ENCODE measurements around the gene FBN2.
"Not testable (repeated sequence)": the region's sequence is repeated elsewhere in the genome, so short reads cannot be mapped to it uniquely, and the experiment has no call there.

FBN2 gene

DNA sequence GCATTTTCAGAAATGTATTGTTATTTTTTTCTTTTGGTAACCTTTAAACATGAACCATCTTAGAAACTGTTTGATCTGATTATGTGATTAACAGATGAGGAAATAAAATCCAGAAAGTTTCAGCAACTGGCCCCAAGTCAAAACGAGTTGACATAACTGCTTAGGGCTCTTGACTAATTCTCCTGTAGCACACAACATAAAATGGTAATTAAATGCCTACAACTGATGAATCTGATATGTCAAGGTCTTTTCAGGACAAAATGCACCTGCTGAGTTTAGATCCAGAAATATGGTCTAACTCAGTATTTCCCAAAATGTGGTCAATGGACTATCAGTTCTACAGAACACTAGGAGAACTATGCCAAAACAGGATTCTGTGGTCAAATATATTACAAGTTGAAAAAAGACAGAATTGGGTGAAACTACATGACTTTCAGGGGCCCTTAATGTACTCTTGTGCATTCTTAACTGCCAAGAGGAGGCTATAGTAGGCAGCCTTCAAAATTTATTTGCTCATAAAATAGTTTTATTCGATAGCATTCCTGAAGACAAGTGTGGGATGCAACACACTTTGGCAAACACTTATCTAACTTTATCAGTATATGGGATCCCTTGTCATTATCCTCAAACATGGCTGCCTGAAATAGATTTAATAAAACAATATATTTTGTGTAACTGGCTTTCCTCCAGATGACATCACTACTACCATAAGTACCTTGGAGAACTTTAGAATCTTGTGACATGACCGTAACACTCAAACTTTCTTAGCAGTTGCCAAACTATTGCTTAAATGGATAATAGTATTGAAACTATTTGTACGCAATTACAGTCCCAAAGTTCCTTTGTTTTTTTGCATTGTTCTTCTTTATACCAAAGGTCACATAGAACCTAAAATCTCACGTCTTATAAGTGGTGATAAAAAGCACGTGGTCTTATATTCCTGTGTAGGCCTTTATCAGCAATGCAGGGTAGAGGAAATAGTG is 59.4 kb downstream of the FBN2 start:
- no peak for DNase-seq (ENCODE audit: low read depth)

- no peak for DNase-seq (ENCODE audit: low read depth)
Observed at GRCh38 chr5:128477944-128478343, 60.1 kb downstream of the FBN2 start.

GRCh38 chr5:128475693-128476092 is 62.4 kb downstream of the FBN2 start:
- no peak for DNase-seq (ENCODE audit: low read depth)

DNA sequence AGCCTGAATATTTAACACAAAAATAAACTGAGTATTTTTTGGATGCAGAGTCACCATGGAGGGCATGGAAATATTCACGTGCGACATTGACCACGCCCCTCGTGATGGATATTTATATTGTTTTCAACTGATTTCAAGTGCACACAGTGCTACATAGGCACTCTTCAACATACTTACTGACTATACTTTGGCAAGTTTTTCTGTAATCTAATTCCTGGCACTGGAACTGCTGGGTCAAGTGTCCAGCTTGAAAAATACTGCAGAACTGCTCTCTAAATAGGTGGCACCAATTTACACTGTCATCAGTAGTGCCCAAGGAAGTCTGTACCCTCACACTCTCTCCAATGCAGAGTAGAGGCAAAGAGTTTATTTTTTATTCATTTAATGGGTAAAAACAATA is 65.1 kb downstream of the FBN2 start:
- no peak for DNase-seq (ENCODE audit: low read depth)

DNA sequence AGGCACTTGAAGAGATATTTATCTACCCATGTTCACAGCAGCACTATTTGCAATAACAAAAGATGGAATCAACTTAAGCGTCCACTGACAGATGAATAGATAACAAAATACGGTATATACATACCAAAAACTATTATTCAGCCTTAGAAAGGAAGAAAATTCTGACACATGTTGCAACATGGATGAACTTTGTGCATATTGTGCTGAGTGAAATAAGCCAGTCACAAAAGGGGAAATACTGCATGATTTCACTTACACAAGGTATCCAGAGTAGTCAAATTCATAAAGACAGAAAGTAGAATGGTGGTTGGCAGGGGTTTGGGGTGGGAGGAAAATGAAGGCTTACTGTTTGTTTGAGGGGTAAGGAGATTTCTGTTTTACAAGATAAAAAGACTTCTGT is 66.0 kb downstream of the FBN2 start:
- DNase-seq (ENCODE audit: low read depth) = no peak

DNA sequence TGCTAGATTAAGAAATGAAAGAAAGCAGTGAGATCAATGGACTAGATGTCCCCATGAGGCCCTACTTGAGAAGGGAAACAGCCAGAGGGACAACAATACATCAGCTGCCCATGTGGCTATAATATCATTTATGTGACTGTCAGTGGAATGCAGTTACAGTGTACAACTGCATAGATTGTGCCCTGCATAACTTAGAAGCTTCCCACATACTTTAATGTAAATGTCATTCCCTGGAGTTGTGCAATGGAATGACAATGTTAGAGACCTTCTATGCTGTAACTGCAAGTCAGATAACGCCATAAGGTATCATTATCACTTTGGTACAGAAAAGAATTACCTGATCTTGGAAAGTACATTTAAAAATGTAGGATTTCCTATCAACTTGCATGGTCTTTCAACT is 67.4 kb downstream of the FBN2 start:
- no peak for DNase-seq (ENCODE audit: low read depth)

DNA sequence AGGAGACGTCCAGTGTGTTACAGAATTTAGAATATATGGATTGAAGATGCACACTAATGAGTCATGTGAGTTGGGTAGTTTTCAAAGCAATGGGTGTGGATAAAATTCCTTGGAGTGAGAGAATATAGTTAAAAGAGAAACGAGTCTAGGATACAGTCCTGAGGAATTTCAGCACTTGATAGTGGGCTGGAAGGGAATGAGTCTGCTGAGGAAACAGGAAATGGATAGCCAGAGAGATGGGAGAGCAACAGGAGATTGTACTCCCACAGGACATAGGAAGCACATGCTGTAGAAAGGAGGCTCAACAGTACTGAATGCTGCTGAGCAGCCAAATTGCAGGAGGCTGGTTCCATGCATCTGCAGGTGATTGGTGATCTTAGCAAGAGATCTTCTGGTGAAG is 68.1 kb downstream of the FBN2 start:
- DNase-seq (ENCODE audit: low read depth) = no peak

- no peak for DNase-seq (ENCODE audit: low read depth)
Observed at GRCh38 chr5:128466980-128467379, 71.1 kb downstream of the FBN2 start.

- DNase-seq (ENCODE audit: low read depth) = no peak
Observed at GRCh38 chr5:128466554-128466953, 71.5 kb downstream of the FBN2 start.

GRCh38 chr5:128464596-128464995 is 73.4 kb downstream of the FBN2 start:
- no peak for DNase-seq (ENCODE audit: low read depth)

- DNase-seq (ENCODE audit: low read depth) = no peak
Observed at GRCh38 chr5:128462330-128462729, 75.7 kb downstream of the FBN2 start.

GRCh38 chr5:128457147-128457915 is 80.7 kb downstream of the FBN2 start:
- DNase-seq (ENCODE audit: low read depth) = not testable (repeated sequence)

- no peak for DNase-seq (ENCODE audit: low read depth)
Observed at GRCh38 chr5:128455841-128456361, 82.1 kb downstream of the FBN2 start.

DNA sequence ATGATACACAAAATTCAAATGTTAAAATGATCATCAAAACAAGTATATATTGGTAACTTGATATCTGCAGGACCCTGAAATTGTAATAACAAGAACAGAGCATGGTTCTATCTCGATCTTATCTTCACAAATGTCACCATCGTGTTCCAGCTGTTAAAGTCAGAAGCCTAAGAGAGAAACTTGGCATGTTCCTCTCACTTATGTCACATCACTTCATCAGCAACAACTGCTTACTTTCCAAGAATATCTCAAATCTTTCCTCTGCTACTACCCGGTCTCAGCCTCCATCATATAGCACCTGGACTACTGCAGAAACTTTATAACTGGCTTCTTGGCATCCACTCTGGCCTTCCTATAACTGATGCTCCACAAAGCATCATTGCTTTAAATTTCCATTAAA is 84.9 kb downstream of the FBN2 start:
- DNase-seq (ENCODE audit: low read depth) = no peak

GRCh38 chr5:128447224-128447623 is 90.8 kb downstream of the FBN2 start:
- DNase-seq (ENCODE audit: low read depth) = not testable (repeated sequence)

DNA sequence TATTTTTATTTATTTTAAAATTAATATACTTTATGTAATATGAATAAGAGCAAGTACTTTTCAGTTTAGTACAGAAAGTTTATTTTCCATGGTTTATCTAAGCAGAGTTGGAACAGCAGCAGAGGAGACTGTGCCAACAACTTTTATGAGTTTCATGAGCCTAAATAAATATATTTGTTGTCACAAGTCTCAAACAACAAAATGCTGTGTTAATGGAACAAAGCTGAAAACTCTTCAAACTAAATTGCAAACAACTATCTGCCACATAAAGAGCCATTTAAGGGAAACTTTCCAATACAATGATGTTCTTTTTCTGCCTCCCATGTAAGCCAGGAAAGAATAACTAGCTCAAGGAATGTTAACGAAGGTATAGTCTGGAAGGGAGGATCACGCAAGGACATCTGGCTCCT is 96.1 kb downstream of the FBN2 start:
- no peak for DNase-seq (ENCODE audit: low read depth)

DNA sequence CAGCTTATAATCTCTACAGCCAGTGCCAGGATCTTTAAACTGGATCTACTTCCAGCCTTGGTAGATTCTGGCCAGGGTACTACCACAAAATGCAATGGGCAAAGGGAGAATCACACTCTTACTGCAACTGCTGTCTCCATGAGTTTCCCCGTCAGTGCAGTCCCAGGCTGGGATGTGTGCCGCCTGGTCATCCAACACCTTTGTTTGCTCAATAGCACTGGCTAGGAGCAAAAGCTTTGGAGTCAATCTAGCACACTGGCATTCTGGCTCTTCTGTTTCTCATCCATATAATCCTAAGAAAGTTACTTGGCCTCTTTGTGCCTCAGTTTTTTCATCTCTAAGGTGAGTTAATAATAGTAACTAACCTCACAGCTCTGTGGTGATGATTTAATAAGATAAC is 96.9 kb downstream of the FBN2 start:
- DNase-seq (ENCODE audit: low read depth) = no peak

DNA sequence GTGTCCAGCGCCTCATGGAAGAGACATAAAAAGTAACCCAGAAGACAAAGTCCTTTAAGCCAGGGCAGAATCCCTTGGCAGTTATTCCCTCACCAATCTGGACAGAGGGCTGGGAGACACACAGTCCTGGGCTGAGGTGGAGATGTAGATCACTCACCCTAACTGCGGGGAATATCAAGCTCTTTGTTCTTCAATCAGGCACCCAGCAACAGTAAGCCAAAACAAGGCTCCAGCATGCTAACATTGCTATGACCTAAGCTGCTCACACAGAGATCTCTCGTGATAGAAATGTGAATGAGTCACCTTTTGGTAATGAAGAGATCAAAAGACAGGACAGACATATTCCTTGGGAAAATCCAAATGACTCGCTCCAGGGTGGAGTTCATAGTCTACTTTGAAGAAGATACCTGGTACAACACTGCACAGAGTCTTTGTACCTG is 101.3 kb downstream of the FBN2 start:
- DNase-seq (ENCODE audit: low read depth) = no peak

- no peak for DNase-seq (ENCODE audit: low read depth)
Observed at GRCh38 chr5:128435861-128436260, 102.2 kb downstream of the FBN2 start.

DNA sequence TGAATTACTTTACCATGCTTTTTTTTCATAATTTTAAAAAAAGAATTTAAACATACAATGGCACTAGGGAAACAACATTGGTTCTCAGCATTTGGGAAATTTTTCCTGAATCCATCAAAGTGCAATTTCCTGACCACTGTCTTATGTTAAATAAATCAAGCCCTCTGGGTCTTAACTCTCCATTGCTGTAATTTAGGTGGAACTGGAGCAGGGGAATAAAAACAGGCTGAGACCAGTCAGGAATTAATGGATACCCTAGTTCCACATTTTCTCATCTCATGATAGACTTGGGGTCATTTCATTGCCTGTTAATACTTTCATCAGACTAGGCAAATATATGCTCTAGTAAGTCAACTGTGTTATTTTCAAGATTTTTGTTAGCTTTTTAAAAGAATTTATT is 103.1 kb downstream of the FBN2 start:
- DNase-seq (ENCODE audit: low read depth) = no peak

- DNase-seq (ENCODE audit: low read depth) = no peak
Observed at GRCh38 chr5:128432913-128433440, 105.1 kb downstream of the FBN2 start.

DNA sequence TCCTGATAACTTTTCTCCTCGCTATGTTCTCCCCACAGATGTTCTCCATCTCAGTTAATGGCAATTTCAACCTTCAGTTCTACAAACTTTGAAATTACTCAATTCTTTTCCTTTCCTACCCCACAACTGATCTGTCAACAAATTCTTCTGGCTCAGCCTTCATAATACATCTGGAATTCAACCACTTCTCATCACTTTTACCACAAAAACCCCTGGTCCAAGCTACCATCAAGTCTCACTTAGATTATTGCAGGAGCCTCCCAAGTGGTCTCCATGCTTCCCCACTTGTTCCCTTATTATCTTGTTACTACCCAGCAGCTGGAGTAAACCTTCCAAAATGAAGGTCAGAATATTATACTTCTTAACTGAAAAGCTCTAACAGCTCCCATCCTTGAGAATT is 110.1 kb downstream of the FBN2 start:
- no peak for DNase-seq (ENCODE audit: low read depth)

Measured in CMK (cell line).